Parathyroid adenoma (tissue), 2 donors: ENCODE measurements around the gene PTPRF.
"Not testable (repeated sequence)": the region's sequence is repeated elsewhere in the genome, so short reads cannot be mapped to it uniquely, and the experiment has no call there.

Experiments
- H2AFZ ChIP-seq: fragments of 300-600 bp; sonication (generic); one replicate; pipeline ENCODE4 v1.7.0; 2017; ENCODE audit warnings: antibody characterized with exemption, mild to moderate bottlenecking
- H3K27ac ChIP-seq: fragments of 300-600 bp; sonication (generic); one replicate; pipeline ENCODE4 v1.7.0; 2017
- H3K27me3 ChIP-seq: fragments of 300-600 bp; sonication (generic); one replicate; pipeline ENCODE4 v1.7.0; 2017; ENCODE audit warnings: low read length; ENCODE audit not compliant: control insufficient read depth, insufficient read depth
- H3K36me3 ChIP-seq: fragments of 300-600 bp; sonication (generic); one replicate; pipeline ENCODE4 v1.7.0; 2017; ENCODE audit warnings: low read length; ENCODE audit not compliant: control insufficient read depth, insufficient read depth
- H3K4me1 ChIP-seq: fragments of 300-600 bp; sonication (generic); one replicate; pipeline ENCODE4 v1.7.0; 2017; ENCODE audit warnings: control low read depth
- H3K4me2 ChIP-seq: fragments of 300-600 bp; sonication (generic); one replicate; pipeline ENCODE4 v1.7.0; 2017; ENCODE audit warnings: low read length
- H3K4me3 ChIP-seq: fragments of 300-600 bp; sonication (generic); one replicate; pipeline ENCODE4 v1.7.0; 2017; ENCODE audit warnings: low read depth, low read length
- H3K79me2 ChIP-seq: fragments of 300-600 bp; sonication (generic); one replicate; pipeline ENCODE4 v1.7.0; 2017; ENCODE audit warnings: control low read depth
- H3K9ac ChIP-seq: fragments of 300-600 bp; sonication (generic); one replicate; pipeline ENCODE4 v1.7.0; 2017; ENCODE audit warnings: mild to moderate bottlenecking
- H3K9me3 ChIP-seq: fragments of 300-600 bp; sonication (generic); one replicate; pipeline ENCODE4 v1.7.0; 2017; ENCODE audit warnings: low read length; ENCODE audit not compliant: control insufficient read depth
- TF ChIP-seq, protein P1 (sequence below): fragments of 300-600 bp; sonication (generic); IDR thresholded peaks from one replicate; pipeline ENCODE4 v1.7.0; 2017; ENCODE audit warnings: antibody characterized with exemption, mild to moderate bottlenecking
- donor health status: primary hyperparathyroidism.

The PTPRF gene

DNA sequence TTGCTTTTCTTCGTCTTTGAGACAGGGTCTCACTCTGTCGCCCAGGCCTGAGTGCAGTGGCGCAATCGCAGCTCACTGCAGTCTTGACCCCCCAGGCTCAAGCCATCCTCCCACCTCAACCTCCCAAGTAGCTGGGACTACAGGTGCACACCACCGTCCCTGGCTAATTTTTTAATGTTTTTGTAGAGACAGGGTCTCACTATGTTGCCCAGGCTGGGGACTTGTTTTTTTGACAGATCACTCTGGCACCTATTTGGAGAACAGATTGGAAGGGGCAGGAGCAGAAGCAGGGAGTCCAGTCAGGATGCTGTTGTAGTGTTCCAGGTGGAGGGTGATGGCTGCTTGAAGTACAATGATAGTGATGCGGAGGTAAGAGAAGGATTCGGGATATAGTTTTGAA, 106.6 kb downstream of the PTPRF start:
- Histone ChIP-seq H3K27me3 (no peaks in the 10 kb centered on the region), H3K27ac (no peak overlapping the region), H3K4me1 (no peaks in the 10 kb centered on the region), H2AFZ (no peak overlapping the region), H3K4me2 (no peak overlapping the region), H3K4me3 (no peak overlapping the region), H3K36me3 (no peaks in the 10 kb centered on the region), H3K79me2 (no peaks in the 10 kb centered on the region), H3K9me3 (no peaks in the 10 kb centered on the region), H3K9ac (no peak overlapping the region)
- TF ChIP-seq, protein P1, sequence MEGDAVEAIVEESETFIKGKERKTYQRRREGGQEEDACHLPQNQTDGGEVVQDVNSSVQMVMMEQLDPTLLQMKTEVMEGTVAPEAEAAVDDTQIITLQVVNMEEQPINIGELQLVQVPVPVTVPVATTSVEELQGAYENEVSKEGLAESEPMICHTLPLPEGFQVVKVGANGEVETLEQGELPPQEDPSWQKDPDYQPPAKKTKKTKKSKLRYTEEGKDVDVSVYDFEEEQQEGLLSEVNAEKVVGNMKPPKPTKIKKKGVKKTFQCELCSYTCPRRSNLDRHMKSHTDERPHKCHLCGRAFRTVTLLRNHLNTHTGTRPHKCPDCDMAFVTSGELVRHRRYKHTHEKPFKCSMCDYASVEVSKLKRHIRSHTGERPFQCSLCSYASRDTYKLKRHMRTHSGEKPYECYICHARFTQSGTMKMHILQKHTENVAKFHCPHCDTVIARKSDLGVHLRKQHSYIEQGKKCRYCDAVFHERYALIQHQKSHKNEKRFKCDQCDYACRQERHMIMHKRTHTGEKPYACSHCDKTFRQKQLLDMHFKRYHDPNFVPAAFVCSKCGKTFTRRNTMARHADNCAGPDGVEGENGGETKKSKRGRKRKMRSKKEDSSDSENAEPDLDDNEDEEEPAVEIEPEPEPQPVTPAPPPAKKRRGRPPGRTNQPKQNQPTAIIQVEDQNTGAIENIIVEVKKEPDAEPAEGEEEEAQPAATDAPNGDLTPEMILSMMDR, result no peak

DNA sequence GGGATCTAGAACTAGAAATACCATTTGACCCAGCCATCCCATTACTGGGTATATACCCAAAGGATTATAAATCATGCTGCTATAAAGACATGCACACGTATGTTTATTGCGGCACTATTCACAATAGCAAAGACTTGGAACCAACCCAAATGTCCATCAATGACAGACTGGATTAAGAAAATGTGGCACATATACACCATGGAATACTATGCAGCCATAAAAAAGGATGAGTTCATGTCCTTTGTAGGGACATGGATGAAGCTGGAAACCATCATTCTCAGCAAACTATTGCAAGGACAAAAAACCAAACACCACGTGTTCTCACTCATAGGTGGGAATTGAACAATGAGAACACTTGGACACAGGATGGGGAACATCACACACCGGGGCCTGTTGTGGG, 107.7 kb downstream of the PTPRF start:
- not testable (repeated sequence) for H3K9me3 ChIP-seq, H3K27ac ChIP-seq

DNA sequence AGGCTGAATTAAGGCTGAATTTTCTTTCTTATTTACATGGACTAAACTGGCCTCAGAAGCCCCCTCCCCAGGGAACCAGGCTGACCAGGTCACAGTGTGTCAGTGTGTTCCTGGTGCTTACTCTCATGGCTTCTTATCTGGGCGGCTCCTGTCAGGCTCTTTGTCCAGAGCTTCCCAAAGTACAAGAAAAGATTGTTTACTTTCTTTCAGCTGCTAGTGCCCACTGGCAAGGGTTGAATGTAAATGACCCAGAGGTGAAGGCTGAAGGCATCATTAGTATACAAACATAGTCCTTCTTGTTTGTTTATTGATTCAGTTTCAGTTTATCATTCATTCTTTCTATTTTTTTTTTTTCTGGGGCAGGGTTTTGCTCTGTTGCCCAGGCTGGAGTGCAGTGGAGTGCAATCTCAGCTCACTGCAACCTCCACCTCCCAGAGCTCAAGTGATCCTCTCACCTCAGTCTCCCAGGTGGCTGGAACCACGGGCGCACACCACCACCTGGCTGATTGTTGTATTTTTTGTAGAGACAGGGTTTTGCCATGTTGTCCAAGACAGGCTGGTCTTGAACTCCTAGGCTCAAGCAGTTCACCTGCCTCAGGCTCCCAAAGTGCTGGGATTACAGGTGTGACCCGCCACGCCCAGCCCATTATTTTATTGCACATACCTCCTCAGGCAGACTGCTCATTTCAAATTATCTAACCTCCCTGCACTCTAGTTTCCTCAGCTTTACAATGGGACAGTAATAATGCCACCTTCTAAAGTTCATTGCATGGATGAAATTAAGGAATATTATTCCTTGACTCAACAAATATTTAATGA, 109.5 kb downstream of the PTPRF start:
- no peak overlapping the region for H3K4me2 ChIP-seq
- H3K79me2 ChIP-seq, result no peaks in the 10 kb centered on the region
- no peaks in the 10 kb centered on the region for H3K36me3 ChIP-seq

More for the DNA sequence above, 107.7 kb downstream of the PTPRF start:
- H3K9ac ChIP-seq, H3K4me2 ChIP-seq, H3K79me2 ChIP-seq, H3K27me3 ChIP-seq, H3K36me3 ChIP-seq, H3K4me3 ChIP-seq, H2AFZ ChIP-seq, H3K4me1 ChIP-seq: not testable (repeated sequence)

DNA sequence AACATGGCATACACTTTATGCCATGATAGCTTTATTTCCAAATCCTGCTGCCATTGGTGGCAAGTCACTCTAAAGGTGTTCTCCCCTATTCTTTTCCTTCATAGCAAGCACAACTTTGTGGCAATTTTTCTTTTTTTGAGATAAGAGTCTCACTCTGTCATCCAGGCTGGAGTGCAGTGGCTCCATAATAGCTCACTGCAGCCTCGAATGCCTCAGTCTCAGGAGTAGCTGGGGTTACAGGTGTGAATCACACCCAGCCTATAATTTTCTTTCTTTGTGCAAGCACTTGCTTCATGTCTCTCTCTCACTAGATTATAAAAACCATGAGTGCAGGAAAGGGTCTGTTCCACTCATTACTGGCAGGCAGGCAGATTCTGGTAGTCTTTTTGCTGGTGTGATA, 113.9 kb downstream of the PTPRF start:
- Histone ChIP-seq H3K79me2 (no peaks in the 10 kb centered on the region), H3K9me3 (no peaks in the 10 kb centered on the region), H3K36me3 (no peaks in the 10 kb centered on the region), H3K4me3 (no peak overlapping the region), H3K27ac (no peak overlapping the region), H3K9ac (no peak overlapping the region), H3K4me1 (no peaks in the 10 kb centered on the region), H3K4me2 (no peak overlapping the region), H2AFZ (no peak overlapping the region), H3K27me3 (no peaks in the 10 kb centered on the region)
- TF ChIP-seq, protein P1, result no peak

More for the DNA sequence above, 109.5 kb downstream of the PTPRF start:
- no peaks in the 10 kb centered on the region for H3K27me3 ChIP-seq
- no peaks in the 10 kb centered on the region for H3K4me1 ChIP-seq
- no peak overlapping the region for H3K27ac ChIP-seq
- H3K9me3 ChIP-seq, result no peaks in the 10 kb centered on the region
- no peak overlapping the region for H3K9ac ChIP-seq
- no peak overlapping the region for H3K4me3 ChIP-seq
- H2AFZ ChIP-seq, result no peak overlapping the region
- TF ChIP-seq, protein P1, result no peak

DNA sequence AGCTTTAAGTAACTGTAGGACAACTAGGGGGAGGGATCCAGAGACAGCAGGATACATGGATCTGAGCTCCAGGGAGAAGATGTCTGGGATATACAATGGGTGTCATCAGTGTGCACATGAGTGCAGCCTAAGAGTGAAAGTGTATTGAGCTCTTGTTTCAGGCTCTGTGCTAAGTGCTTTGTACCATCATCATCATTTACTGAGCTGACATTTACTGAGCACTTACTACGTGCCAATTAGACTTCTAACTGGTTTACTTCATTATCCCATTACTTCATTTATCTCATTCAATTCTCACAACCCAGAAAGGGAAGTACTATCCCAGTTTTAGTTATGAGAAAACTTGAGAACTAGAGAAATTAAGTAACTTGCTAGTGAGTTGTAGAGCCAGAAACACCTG, 114.8 kb downstream of the PTPRF start:
- no peak overlapping the region for H3K9ac ChIP-seq
- H3K9me3 ChIP-seq, result no peaks in the 10 kb centered on the region
- no peak overlapping the region for H3K4me3 ChIP-seq
- no peak overlapping the region for H2AFZ ChIP-seq
- TF ChIP-seq, protein P1, result no peak
- H3K79me2 ChIP-seq, result no peaks in the 10 kb centered on the region
- no peak overlapping the region for H3K4me2 ChIP-seq
- H3K27ac ChIP-seq, result no peak overlapping the region
- no peaks in the 10 kb centered on the region for H3K27me3 ChIP-seq
- H3K36me3 ChIP-seq, result no peaks in the 10 kb centered on the region
- no peaks in the 10 kb centered on the region for H3K4me1 ChIP-seq

DNA sequence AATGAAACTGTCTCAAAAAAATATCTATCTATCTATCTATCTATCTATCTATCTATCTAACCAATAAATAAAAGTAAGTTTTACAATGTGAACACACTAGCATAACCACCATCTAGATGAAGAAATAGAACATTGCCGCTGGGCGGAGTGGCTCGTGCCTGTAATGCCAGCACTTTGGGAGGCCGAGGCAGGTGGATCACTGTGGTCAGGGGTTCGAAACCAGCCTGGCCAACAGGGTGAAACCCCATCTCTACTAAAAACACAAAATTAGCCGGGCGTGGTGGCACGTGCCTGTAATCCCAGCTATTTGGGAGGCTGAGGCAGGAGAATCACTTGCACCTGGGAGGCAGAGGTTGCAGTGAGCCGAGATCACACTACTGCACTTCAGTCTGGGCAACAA, 116.6 kb downstream of the PTPRF start:
- not testable (repeated sequence) for H3K36me3 ChIP-seq, H3K4me3 ChIP-seq, H3K9me3 ChIP-seq, H3K27me3 ChIP-seq, H3K79me2 ChIP-seq, H2AFZ ChIP-seq, H3K27ac ChIP-seq, H3K4me2 ChIP-seq, H3K4me1 ChIP-seq, H3K9ac ChIP-seq
